ENCODE measurements around the gene ERC2. TPM values are rescaled to one million over a fixed set of nuclear protein-coding genes. Genes with fewer than 3 reads are reported as not detected.

Gene ERC2
- total and polyA plus RNA-seq, 2 donors (not counting 1 experiment from before 2014, with no cell fraction given) = 0.14 to 0.17 TPM

DNA sequence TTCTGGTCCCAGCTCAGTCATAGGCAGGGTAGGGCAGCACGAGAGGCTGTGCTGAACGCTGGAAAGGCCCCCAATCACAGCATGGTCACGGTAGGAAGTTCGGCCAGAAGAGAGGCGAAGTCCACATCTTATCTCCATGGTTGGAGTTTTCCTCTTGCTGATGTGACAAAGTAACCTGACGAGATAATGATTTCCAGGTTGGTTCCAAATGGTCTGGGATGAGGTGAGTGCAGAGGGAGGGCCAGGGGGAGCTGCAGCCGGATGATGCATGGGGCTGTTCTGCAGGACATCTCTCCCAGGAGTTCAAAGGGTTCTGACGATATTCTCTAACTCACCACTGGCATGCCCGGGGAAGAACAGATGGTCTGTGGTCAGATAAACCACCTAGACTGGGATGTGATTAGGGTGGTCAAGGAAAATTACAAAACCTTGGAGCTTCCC is 898.0 kb downstream of the ERC2 start:
- no peaks in the 10 kb centered on the region for H3K79me2 ChIP-seq (ENCODE audit: control insufficient read depth, insufficient read depth, low read length)
- peak in 1 of 2 donors; percentile 78 for DNase-seq (ENCODE audit: low read depth in 2 of 2)
- H3K9ac ChIP-seq (ENCODE audit: insufficient read depth, low read length) = no peak overlapping the region
- no peak overlapping the region for H3K4me2 ChIP-seq (ENCODE audit: extremely low read depth, insufficient read depth, low read length)
- no peaks in the 10 kb centered on the region for H3K27me3 ChIP-seq (ENCODE audit: control insufficient read depth, insufficient read depth, low read length)
- no peaks in the 10 kb centered on the region for H4K20me1 ChIP-seq (ENCODE audit: control insufficient read depth, extremely low read depth, insufficient read depth, low read length)
- no peak overlapping the region for H2AFZ ChIP-seq (ENCODE audit: low read length)
- H3K27ac ChIP-seq (ENCODE audit: insufficient read depth, low read length) = no peak overlapping the region
- no peak overlapping the region for H3K4me3 ChIP-seq (replicated peaks in 1 of 4; ENCODE audit: control extremely low read depth in 1 of 4, insufficient read depth in 1 of 4, low read depth in 3 of 4, low read length in 4 of 4)
- H3K4me1 ChIP-seq (ENCODE audit: control insufficient read depth, extremely low read depth, insufficient read depth, low read length) = no peaks in the 10 kb centered on the region
- no peak for TF ChIP-seq CTCF (conservative IDR thresholded peaks at IDR 0.05 in 1 of 2, IDR thresholded peaks at IDR 0.05 in 1 of 2; ENCODE audit: low read depth in 1 of 2, low read length in 2 of 2)
- no peak for TF ChIP-seq EZH2 (IDR thresholded peaks at IDR 0.05; ENCODE audit: low read length, missing control alignments)
- no peaks in the 10 kb centered on the region for H3K9me3 ChIP-seq (ENCODE audit: control insufficient read depth, insufficient read depth, low read depth, low read length)
- H3K36me3 ChIP-seq (ENCODE audit: control insufficient read depth, insufficient read depth, low read length) = no peaks in the 10 kb centered on the region

DNA sequence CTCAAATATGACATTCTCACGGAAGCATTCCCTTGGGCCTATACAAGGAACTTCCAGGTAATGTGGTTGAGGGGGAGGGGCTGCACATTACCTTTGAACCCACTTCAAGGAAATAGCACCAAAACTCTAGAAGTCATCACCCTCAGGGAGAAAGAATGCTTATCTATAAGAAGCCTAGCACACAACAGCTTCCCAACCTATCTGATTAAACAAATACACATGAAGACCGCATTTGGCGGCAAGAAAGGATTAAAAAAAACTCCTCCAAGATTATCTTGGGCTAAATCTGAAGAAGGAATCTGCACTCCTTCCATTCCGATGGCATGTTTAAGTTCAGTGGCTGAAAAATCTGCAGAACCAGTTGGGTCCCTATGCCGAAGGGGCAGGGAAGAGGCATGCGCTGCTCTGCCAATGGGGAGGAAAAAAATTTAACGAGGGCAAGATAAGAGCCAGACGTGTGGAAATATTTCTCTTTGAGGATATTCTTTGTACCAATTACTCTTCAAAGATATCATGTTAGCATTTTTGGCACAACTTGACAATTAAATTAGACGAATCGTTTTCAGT is 899.2 kb downstream of the ERC2 start:
- no peak for DNase-seq (ENCODE audit: low read depth in 2 of 2)
- no peak overlapping the region for H2AFZ ChIP-seq (ENCODE audit: low read length)
- H4K20me1 ChIP-seq (ENCODE audit: control insufficient read depth, extremely low read depth, insufficient read depth, low read length) = no peaks in the 10 kb centered on the region
- H3K9ac ChIP-seq (ENCODE audit: insufficient read depth, low read length) = no peak overlapping the region
- no peaks in the 10 kb centered on the region for H3K27me3 ChIP-seq (ENCODE audit: control insufficient read depth, insufficient read depth, low read length)
- H3K79me2 ChIP-seq (ENCODE audit: control insufficient read depth, insufficient read depth, low read length) = no peaks in the 10 kb centered on the region
- no peaks in the 10 kb centered on the region for H3K36me3 ChIP-seq (ENCODE audit: control insufficient read depth, insufficient read depth, low read length)
- H3K4me2 ChIP-seq (ENCODE audit: extremely low read depth, insufficient read depth, low read length) = no peak overlapping the region
- no peak overlapping the region for H3K27ac ChIP-seq (ENCODE audit: insufficient read depth, low read length)
- no peaks in the 10 kb centered on the region for H3K9me3 ChIP-seq (ENCODE audit: control insufficient read depth, insufficient read depth, low read depth, low read length)
- no peaks in the 10 kb centered on the region for H3K4me1 ChIP-seq (ENCODE audit: control insufficient read depth, extremely low read depth, insufficient read depth, low read length)
- TF ChIP-seq EZH2 (IDR thresholded peaks at IDR 0.05; ENCODE audit: low read length, missing control alignments) (no peak), CTCF (conservative IDR thresholded peaks at IDR 0.05 in 1 of 2, IDR thresholded peaks at IDR 0.05 in 1 of 2; ENCODE audit: low read depth in 1 of 2, low read length in 2 of 2) (no peak)
- H3K4me3 ChIP-seq (replicated peaks in 1 of 4; ENCODE audit: control extremely low read depth in 1 of 4, insufficient read depth in 1 of 4, low read depth in 3 of 4, low read length in 4 of 4) = no peak overlapping the region

GRCh38 chr3:55567615-55568014 is 900.7 kb downstream of the ERC2 start:
- no peak overlapping the region for H2AFZ ChIP-seq (ENCODE audit: low read length)
- H3K27me3 ChIP-seq (ENCODE audit: control insufficient read depth, insufficient read depth, low read length) = no peaks in the 10 kb centered on the region
- no peaks in the 10 kb centered on the region for H3K9me3 ChIP-seq (ENCODE audit: control insufficient read depth, insufficient read depth, low read depth, low read length)
- no peak overlapping the region for H3K9ac ChIP-seq (ENCODE audit: insufficient read depth, low read length)
- H4K20me1 ChIP-seq (ENCODE audit: control insufficient read depth, extremely low read depth, insufficient read depth, low read length) = no peaks in the 10 kb centered on the region
- no peaks in the 10 kb centered on the region for H3K79me2 ChIP-seq (ENCODE audit: control insufficient read depth, insufficient read depth, low read length)
- no peak overlapping the region for H3K27ac ChIP-seq (ENCODE audit: insufficient read depth, low read length)
- no peak overlapping the region for H3K4me3 ChIP-seq (replicated peaks in 1 of 4; ENCODE audit: control extremely low read depth in 1 of 4, insufficient read depth in 1 of 4, low read depth in 3 of 4, low read length in 4 of 4)
- H3K36me3 ChIP-seq (ENCODE audit: control insufficient read depth, insufficient read depth, low read length) = no peaks in the 10 kb centered on the region
- DNase-seq (ENCODE audit: low read depth in 2 of 2) = peak in 1 of 2 donors; percentile 35
- TF ChIP-seq CTCF (conservative IDR thresholded peaks at IDR 0.05 in 1 of 2, IDR thresholded peaks at IDR 0.05 in 1 of 2; ENCODE audit: low read depth in 1 of 2, low read length in 2 of 2) (no peak), EZH2 (IDR thresholded peaks at IDR 0.05; ENCODE audit: low read length, missing control alignments) (no peak)
- no peak overlapping the region for H3K4me2 ChIP-seq (ENCODE audit: extremely low read depth, insufficient read depth, low read length)
- H3K4me1 ChIP-seq (ENCODE audit: control insufficient read depth, extremely low read depth, insufficient read depth, low read length) = no peaks in the 10 kb centered on the region

All from fibroblast of lung (primary cell).